HG03354 (cell line): ENCODE measurements around the gene COIL.
"Not testable (repeated sequence)": the region's sequence is repeated elsewhere in the genome, so short reads cannot be mapped to it uniquely, and the experiment has no call there.

ENCODE experiments used
- ATAC-seq: cut with Tn5 transposase; IDR thresholded peaks from one replicate; pipeline ENCODE4 v1.9.1; 2021; ENCODE audit warnings: mild to moderate bottlenecking; ENCODE audit not compliant: unreplicated experiment, poor library complexity, severe bottlenecking

Gene COIL

GRCh38 chr17:56960596-56961538, at the start of gene COIL:
TSS of gene COIL (minus strand) at chr17:56961050. CDS start at chr17:56961019, 31 bp downstream.
- ATAC-seq = peak; percentile 98

- ATAC-seq = no peak
Measured at GRCh38 chr17:57010487-57010886, 49.6 kb upstream of the COIL start.

GRCh38 chr17:57009737-57010445, 49.0 kb upstream of the COIL start:
- ATAC-seq = peak; percentile 76

GRCh38 chr17:57008958-57009357, 48.1 kb upstream of the COIL start:
- ATAC-seq = no peak

- no peak for ATAC-seq
Measured at GRCh38 chr17:57006040-57006439, 45.2 kb upstream of the COIL start.

GRCh38 chr17:57004944-57005579, 44.2 kb upstream of the COIL start:
- peak; percentile 84 for ATAC-seq

GRCh38 chr17:57002904-57003303, 42.1 kb upstream of the COIL start:
- no peak for ATAC-seq

GRCh38 chr17:57001541-57001940, 40.7 kb upstream of the COIL start:
- no peak for ATAC-seq

GRCh38 chr17:56997313-56997712, 36.5 kb upstream of the COIL start:
- ATAC-seq = no peak

GRCh38 chr17:56995766-56996165, 34.9 kb upstream of the COIL start:
- ATAC-seq = no peak

- ATAC-seq = no peak
Measured at GRCh38 chr17:56994009-56994792, 33.4 kb upstream of the COIL start.

- no peak for ATAC-seq
Measured at GRCh38 chr17:56992364-56992763, 31.5 kb upstream of the COIL start.

- no peak for ATAC-seq
Measured at GRCh38 chr17:56988901-56989572, 28.2 kb upstream of the COIL start.

GRCh38 chr17:56987283-56987834, 26.5 kb upstream of the COIL start:
- no peak for ATAC-seq

- no peak for ATAC-seq
Measured at GRCh38 chr17:56985371-56986162, 24.7 kb upstream of the COIL start.

GRCh38 chr17:56983366-56983765, 22.5 kb upstream of the COIL start:
- no peak for ATAC-seq

- no peak for ATAC-seq
Measured at GRCh38 chr17:56982312-56982711, 21.5 kb upstream of the COIL start.

- ATAC-seq = not testable (repeated sequence)
Measured at GRCh38 chr17:56980526-56980925, 19.7 kb upstream of the COIL start.
